NCI-H1694 (cell line): Measurements from ENCODE around the gene ATXN7L1.
"Not testable (repeated sequence)": the region's sequence is repeated elsewhere in the genome, so short reads cannot be mapped to it uniquely, and the experiment has no call there.

Experiments used
- DNase-seq: peaks from one replicate; lab custom pipeline; 2025; lab: John Stamatoyannopoulos, UW

Gene ATXN7L1

DNA sequence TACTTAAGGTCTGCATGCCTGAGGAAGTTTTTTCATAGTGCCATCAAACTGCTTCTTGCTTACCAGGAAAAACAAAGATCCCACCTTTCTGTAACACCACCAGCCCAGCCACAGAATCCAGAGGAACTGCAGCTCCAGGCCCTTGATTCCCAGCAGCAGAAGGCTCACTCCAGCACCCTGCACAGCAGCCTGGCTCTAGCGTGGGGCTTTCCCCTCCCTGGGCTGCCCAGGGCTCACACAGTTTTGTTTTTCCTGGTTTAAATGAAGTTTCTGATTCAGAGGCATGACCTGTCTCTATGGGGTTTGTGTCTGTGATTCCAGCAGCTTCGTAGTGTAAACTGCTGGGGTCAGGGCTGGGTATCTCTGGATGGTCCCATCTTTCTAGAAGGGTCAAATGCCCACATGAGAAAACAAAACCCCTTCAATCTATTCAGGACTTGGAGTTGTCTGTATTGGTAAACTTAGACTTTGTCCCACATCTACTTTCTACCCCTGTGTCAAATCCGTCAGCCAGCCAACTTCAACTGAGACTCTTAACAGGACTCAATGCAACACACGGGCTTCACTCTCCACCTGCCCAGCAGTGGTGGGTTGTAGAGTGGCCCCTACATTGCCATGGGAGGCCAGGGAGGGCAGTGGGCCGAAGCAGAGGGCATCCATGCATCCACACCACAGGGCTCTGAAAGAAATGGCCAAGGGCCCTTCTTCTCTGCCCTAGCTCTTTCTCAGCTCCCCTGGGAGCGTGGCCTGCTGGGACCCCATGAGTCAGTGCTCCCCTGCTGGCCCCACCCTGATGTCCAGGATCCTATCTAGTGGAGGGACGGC, 73.6 kb downstream of the ATXN7L1 start:
- no peak for DNase-seq

DNA sequence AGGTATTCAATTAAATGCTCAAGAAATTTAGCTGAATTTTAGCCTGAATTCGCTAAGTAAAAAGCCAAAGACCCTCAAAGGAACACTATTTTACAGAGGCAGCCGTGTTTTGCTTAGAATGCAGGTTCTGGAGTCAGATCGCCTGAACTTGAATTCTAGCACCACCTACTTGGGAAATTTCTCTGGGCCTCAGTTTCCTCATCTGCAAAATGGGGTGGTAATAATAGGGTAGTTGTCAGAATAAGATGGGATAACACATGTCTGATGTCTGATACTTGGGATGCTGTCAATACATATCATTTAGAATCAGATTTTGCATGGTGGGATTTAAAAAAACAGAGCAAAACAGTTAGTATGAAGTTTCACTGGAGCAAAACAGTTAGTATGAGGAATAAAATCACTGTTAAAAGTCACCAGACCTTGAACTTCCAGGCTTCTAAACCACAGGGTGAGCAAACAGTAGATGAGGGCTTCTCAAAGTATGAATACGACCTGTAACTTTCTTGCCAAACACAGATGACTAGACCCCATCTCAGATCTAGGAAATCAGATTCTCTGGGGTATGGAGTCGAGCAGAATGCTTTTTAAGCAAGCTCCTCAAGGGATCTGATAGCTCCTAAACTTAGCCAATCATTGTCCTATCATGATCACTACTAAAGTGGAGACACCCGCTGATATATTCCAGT, 75.4 kb downstream of the ATXN7L1 start:
- no peak for DNase-seq

DNA sequence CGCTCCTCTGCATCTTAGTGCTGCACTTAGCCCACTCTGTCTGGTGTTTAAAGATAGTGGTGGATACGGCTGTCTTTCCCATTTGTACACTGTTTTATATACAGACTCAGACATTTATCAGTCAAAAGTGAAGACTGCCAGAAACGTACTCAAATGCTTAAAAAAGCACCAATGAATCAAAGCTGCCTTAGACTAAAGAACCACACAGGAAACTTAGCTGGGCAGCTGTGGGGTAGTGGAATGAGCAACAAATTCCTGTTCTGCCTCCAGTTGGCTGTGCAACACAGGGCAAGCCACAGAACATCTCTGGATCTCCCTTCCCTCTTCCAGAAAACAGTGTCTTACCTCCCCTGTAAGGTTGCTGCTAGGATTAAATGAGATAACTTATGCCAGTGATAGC, 76.0 kb downstream of the ATXN7L1 start:
- DNase-seq = no peak

DNA sequence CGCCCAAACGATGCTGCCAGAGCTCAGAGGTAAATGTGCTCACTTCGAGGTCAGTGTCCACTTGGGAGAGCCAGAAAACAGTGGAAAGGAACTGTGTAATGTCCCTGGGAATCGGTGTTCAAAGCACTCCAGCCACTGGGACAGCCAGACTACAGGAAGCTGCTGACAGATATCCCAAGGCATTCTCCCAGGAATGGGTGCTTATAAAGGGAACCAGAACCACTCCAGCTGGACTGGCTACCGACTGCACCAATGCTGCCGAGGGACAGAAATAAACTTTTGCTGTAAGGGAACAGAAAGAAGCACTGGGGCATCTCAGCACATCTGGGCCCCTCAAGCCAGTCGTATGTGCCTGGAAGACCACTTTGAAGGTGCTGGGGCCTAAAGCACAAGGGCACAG, 76.7 kb downstream of the ATXN7L1 start:
- no peak for DNase-seq

DNA sequence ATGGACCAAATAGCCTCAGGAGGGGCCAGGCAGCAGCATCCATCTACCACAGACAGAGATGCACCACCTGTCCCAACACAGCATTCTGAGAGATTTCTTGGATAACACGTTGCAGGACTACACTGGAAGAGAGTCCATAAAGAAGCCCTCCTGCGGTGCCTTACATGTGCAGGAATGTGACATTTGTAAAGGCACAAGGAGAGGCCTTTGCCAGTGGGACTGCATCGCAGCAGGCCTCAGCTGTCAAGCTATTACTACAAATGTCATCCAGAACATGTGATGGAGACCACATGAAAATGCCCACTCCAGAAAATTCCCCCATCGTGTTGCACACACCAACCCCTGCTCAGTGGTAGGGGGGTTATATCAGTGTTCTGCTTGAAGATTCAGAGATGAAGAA, 77.4 kb downstream of the ATXN7L1 start:
- DNase-seq = no peak

DNA sequence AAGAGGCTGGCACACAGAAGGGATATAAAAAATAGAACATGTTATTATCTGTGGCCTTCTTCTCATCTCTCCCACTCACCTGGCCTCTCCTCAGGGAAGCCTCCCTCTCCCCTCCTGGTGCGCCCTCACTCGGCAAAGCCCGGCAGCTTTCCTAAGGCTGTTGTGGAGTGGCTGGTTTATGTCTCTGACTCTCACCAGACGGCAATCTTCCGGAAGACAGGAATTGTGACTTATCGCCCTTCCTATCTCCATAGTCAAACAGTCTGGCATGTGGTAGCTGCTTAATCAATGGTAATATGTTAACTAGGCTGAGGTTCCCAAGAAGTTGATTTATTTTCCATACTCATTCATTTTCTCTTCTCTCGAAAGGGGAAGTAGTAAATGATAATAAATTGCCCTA, 78.7 kb downstream of the ATXN7L1 start:
- DNase-seq = no peak

DNA sequence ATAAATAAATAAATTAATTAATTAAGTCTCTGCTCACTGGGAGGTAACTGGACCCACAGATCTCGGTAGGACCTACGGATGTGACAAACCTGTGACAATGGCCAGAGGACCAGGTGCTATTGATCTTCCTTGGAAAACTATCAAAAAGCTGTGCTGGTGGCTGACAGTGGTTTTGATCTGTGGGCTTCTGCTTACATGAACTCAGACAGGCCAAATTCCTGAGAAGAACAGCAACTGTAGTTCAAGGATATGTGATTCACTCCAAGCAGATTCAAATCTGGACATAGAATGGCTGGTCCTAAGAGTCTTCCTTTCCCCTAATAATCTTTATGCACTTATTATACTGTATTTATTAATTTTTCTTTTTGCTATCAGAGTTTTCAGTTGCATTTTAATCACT, 80.0 kb downstream of the ATXN7L1 start:
- DNase-seq = no peak

DNA sequence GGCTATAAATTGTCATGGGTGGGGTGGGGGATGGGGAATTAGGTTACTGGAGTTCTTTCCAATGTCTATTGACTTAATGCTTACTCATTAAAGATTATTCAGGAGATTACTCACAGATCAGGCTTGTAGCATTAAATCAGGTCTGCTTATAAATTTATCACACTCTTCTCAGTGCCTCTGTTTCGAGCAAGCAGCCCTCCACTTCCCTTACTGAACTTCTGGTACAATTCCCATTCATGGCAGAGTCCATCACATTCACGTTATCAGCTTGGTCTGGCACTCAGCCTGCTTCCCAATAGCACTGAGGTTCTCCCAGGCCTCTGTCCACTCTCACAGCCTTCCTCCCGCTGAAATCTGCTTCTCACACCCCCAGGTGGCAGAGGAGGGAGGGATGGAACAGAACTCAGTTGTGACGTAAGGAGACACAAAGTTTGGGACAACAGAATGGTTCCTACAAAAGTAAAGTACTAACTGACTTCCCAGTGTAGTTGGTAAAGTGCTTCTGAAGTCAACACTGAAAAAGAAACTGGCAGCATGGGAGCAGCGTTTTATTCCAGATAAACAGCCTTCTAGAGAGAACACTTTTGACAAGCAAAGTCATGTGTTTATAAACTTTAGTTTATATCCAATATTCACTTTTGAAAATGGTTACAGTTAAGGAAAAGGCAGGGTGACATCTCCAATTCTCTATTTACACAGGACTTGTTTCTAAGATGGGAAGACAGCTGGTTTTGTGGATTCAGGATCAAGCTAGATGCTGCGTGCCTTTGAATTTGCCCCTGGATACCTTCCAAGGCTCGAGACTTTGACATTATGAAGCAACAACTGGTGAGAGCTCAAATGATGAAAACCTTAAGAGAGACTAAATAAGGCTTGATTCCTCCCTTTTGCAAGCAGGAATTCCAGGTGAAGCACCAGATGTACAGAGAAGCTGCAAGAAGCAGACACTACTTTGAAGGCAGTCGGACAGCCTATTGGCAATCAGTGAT, 81.4 kb downstream of the ATXN7L1 start:
- DNase-seq = no peak

DNA sequence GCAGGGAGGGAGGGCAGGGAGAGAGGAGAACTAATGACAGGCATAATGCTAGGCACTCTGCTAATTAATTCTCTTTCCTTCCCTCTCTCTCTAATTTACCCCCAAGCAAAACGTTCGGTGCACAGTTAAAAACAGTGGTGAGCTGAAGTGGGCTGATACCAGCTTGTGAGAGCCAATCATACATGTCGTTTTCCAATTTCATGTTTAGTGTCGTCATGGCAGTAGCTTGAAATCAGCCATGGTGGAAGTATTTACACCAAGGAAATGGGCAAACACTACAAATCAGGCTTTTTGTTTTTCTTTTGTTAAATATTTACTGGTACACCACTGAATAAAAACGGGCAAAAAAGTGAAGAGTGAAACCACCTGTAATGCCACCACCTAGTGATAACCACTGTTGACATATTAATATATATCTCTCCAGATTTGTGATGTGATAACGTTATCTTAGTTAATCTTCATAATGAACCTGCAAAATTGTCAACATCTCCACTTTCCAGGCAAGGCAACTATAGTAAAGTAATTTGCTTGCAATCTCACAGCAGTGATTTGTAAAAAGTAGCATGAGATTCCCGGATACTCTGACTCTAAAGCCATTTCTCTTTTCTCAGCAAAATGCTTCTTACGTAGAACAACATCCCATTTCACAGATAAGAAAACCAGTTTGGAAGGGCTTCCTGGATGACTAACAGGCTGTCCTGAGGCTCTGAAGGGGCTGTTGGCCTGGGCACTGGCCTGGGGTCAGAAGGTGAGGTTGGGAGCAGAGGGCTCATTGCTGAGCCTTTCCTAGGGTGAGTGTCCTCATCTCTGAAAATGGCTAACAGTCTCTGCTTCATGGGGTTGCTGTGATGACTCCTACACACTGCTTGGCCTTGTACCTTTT, 83.7 kb downstream of the ATXN7L1 start:
- DNase-seq = no peak

DNA sequence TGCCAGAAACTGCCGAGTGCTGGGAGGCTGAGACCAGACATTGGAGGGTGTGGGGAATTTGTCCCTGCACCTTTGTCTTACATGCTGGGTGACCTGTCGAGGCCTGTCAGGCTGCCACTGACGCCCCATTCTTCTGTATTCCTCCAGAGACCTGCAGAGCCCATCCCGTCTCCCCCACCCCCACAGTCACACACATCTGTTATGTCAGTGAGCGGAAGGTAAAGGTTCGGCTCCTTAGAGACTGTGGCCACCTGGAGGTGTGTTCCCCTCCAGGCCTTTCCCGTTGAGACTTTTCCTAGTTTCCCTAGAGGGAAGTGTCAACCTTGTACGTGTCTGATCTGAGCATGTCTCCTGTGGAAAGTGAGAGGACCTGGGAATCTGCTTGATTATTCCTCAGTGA, 84.5 kb downstream of the ATXN7L1 start:
- no peak for DNase-seq

DNA sequence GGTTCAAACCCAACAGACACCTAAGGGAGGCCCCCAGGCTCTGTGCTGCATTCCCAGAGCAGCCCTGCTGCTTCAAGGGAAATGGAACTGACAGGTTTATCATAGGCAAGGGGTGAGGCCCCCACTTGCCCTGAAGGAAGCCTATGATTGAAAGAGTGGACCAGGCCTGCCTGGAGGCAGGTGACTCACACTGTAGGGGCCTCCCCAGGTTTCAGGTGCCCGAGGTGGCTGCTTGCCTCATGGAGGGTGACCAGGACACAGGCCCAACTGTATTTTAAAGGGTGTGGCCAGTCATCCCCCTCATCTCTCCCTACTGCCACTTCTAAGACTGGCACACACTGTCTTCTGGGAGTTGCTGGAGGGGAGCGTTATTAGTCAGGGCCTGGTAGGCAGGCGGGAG, 85.4 kb downstream of the ATXN7L1 start:
- no peak for DNase-seq

DNA sequence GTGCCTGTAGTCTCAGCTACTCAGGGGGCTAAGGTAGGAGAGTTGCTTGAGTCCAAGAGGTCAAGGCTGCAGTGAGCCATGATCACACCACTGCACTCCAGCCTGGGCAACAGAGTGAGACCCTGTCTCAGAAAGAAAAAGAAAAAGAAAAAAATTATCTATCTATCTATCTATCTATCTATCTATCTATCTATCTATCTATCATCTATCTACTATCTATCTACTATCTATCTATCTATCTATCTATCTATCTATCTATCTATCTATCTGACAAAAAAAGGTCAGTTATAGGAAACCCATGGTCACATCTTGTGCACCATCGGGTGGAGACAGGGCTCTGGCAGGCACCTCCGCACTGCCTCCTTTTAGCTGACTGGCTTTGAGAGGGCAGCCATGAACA, 85.9 kb downstream of the ATXN7L1 start:
- DNase-seq = not testable (repeated sequence)

DNA sequence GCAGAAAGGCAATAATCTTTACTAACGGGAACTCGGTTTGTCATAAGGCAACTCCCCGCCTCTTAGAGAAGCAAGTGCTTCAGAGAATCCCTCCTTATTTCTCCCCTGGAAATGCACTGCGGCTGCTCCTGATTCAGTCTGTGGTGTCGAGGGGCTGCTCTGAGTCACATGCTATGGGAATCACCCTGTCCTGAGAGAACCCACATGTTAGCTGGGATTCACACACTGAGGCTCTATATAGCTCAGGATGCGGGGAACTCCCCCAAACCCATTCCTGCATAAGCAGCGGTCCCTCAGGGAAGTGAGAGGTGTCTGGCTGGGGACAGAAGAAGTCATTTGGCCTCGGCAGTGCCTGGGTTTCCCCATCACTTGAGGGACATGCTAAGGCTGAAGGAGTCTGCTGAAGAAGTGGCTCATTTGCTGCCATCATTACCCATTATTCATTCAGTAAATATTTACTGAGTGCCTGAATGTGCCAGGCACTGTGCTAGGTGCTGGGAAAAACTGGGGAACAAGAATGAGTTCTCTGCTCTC, 87.5 kb downstream of the ATXN7L1 start:
- DNase-seq = no peak

DNA sequence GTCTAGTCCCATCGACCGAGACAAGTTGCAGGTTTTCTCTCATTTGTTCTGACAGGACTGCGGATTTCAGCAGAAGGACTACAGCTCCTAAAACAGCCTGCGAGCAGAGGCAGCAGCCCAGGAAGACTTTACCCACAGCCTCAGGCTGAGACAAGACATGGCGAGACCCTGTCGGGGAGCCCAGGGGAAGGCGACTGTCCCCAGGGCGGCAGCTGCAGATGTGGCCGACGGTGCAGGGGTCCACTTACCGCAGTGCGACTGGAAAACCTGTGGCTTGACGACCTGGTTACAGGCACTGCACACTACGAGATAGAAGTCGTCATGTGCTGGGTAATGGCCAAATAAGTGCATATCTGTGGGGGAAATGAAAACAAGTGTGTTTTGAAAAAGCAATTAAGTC, 88.0 kb downstream of the ATXN7L1 start:
- no peak for DNase-seq

DNA sequence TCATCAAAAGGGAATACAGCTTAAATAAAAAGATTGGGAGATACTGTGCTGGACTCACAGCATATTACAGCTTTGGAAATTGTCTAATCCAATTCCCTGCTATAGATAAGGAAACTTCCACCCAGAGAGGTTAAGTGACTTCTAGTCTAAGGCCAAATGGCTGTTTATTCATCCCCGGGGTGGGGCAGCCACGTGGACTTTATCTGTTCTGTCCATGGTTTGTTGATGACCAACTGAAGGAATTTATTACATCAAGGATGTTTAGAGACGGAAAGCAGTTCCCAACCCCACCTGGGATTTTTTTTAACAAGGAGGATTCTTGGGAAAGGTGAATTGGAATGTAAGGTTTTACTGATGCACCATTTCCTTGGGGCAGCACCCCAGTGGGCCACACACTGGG, 88.6 kb downstream of the ATXN7L1 start:
- DNase-seq = no peak

DNA sequence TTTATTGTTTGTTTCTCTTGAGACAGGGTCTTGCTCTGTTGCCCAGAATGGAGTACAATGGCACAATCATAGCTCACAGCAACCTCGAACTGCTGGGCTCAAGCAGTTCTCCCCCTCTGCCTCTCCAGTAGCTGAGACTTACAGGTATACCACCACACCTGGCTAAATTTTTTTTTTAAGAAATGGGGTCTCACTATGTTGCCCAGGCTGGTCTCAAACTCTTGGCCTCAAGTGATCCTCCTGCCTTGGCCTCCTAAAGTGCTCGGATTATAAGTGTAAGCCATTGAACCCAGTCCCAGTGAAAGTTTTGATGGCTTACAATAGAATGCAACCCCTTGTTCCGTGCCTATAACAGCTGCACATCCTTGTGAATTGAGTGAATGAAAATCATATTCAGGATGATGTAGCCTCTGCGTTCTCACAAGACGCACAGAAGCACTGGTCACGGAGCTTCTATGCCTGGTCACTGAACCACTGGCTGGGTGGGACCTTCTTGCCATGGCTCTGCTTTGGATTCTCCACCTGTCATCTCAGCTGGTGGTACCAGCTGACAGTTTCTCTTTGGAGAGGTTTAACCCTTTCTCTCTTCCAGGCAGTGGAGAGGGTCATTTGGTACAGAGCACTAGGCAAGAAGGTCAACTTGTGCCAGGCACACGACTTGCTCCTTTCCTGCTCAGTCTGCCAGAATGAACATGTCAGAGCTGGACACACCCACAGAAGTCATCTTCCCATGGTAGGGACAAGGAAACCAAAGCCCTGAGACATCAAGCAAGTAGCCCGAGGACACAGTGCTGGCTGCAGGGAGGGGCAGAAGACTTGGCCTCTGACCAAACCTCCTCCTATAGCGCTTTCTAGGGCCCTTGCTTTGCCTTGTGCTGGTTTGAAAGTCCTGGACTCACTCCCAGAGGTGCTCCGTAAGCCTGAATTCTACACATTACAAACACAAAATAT, 89.6 kb downstream of the ATXN7L1 start:
- no peak for DNase-seq

DNA sequence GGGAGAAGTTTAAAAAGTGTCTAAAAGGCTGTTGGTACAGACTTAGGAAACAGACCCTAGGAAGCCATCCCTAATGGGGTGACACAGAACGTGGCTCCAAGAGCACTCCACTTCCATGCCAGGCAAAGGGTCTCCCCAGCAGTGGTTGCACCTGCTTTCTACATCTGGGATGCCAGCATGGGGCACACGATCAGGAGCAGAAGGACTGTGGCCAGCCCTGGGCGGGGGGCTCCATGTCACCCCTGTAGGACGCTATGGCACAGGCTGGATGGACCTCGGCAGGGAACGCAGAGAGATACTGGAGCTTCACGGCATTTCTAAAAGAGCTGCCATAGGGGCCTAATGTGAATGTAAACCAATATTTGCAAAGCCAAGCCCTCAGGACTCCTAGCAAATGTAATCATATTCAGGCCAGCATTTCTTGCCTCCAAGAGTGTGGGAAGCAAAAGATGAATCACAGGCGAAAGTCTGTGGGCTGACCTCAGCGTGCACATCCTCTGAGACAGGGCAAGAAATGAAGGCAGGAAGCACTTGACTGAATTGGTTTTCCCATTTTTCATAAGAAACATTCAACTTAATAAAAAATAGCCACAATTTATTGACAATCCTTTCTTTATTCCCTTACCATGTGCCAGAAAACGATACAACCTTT, 93.9 kb downstream of the ATXN7L1 start:
- DNase-seq = no peak

DNA sequence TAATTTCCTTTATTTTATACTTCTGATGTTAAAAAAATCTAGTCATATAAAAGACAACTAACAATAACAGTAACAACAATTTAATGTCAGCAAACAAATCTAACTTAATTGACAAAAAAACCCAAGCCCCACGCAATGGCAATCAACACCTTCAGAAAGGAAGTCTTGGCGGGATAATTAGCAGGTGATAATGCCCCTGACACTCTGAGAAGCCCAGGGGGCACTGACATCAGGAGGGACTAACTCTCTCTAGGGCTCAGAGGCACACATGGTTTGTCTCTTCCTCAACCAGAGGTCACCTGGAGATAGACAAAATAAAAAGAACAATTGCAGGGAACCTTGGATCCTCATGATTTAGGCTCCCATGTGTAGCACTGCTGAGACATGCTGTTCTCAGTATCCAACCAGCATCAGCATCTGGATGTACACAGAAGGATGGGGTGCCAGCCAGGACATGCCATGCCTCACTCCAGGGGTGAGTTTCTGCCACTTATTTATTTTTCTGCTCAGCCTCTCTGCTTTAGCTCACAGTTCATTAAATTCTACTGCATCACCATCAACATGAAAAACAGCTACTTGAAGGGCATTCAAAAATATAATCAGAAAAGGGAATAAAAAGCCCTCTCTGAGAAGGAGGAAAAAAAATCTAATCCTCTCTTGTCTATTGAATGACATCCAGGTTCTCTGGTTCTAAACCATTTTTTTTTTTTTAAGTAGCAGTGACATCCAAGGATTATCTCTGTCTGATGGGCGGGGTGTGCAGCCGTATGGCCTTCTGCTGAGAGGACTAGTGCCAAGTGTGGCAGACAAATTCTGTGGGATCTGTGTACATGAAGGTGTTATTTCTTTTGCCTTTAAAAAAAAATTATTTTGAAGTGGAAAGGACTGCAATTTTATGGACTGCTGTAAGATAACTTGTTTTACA, 96.3 kb downstream of the ATXN7L1 start:
- peak; percentile 81 for DNase-seq
